Uterus (tissue), 2 donors: ENCODE data around the gene SLC35G1.

Experiments
- POLR2A ChIP-seq, 2 donors: fragments of 450-650 bp; IDR thresholded peaks; one replicate each; pipeline ENCODE4 v1.6.1; 2016; ENCODE audit warnings: antibody characterized with exemption in 2 of 2, mild to moderate bottlenecking in 1 of 2, moderate library complexity in 1 of 2
- TF ChIP-seq, protein P1 (sequence below), 4 experiments: fragments of 200-600 bp in 2 of 4; fragments of 450-650 bp in 2 of 4; sonication (generic) in 2 of 4; IDR thresholded peaks; one replicate each; pipeline ENCODE4 v1.5.1; 2016 to 2019; ENCODE audit warnings: antibody characterized with exemption in 4 of 4, mild to moderate bottlenecking in 2 of 4, moderate library complexity in 1 of 4

DNA sequence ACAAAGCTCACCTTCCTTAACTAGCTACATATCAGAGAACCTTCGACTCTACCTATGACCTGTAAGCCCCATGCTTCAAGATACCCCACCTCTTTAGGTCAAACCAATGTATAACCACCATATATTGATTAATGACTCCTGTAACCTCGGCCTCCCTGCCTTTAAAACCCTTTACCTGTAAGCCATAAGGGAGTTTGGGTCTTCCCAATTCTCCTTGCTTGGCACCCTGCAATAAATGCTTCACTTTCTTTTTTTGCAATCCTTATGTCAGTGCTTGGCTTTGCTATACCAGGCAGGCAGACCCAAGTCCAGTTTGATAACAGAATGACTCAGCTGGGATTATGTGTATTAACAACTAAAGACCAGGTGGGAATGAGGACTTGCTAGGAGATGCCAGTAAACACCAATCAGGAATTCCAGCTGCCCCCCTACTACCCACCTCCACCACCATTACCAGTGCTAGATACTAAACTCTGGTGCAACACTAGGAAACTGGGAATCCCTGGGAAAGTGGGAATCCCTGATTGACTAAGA is 22.0 kb upstream of the SLC35G1 start:
- TF ChIP-seq, protein P1, sequence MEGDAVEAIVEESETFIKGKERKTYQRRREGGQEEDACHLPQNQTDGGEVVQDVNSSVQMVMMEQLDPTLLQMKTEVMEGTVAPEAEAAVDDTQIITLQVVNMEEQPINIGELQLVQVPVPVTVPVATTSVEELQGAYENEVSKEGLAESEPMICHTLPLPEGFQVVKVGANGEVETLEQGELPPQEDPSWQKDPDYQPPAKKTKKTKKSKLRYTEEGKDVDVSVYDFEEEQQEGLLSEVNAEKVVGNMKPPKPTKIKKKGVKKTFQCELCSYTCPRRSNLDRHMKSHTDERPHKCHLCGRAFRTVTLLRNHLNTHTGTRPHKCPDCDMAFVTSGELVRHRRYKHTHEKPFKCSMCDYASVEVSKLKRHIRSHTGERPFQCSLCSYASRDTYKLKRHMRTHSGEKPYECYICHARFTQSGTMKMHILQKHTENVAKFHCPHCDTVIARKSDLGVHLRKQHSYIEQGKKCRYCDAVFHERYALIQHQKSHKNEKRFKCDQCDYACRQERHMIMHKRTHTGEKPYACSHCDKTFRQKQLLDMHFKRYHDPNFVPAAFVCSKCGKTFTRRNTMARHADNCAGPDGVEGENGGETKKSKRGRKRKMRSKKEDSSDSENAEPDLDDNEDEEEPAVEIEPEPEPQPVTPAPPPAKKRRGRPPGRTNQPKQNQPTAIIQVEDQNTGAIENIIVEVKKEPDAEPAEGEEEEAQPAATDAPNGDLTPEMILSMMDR (IDR thresholded peaks at IDR 0.05): no peak
- no peak for TF ChIP-seq POLR2A (IDR thresholded peaks at IDR 0.05)
